GM19240 (cell line): Measurements from ENCODE around the gene SP9.
"Not testable (repeated sequence)": the region's sequence is repeated elsewhere in the genome, so short reads cannot be mapped to it uniquely, and the experiment has no call there.

ENCODE experiments used
- DNase-seq: peaks from one replicate; pipeline ENCODE4 v3.0.0; 2011; ENCODE audit warnings: low spot score; ENCODE audit not compliant: insufficient read length

The SP9 gene

GRCh38 chr2:174344716-174345461, 10.1 kb downstream of the SP9 start:
- DNase-seq, result no peak

- DNase-seq, result no peak
Measured at GRCh38 chr2:174350018-174350417, 15.3 kb downstream of the SP9 start.

GRCh38 chr2:174350593-174351181, 15.9 kb downstream of the SP9 start:
- DNase-seq, result no peak

GRCh38 chr2:174353004-174353403, 18.2 kb downstream of the SP9 start:
- DNase-seq, result no peak

- DNase-seq, result no peak
Measured at GRCh38 chr2:174356347-174356746, 21.6 kb downstream of the SP9 start.

- not testable (repeated sequence) for DNase-seq
Measured at GRCh38 chr2:174359663-174360062, 24.9 kb downstream of the SP9 start.

GRCh38 chr2:174362949-174363348, 28.2 kb downstream of the SP9 start:
- no peak for DNase-seq

- not testable (repeated sequence) for DNase-seq
Measured at GRCh38 chr2:174363492-174364225, 28.9 kb downstream of the SP9 start.

- DNase-seq, result no peak
Measured at GRCh38 chr2:174364628-174365027, 29.9 kb downstream of the SP9 start.

- DNase-seq, result no peak
Measured at GRCh38 chr2:174365571-174365970, 30.8 kb downstream of the SP9 start.

- no peak for DNase-seq
Measured at GRCh38 chr2:174368691-174369090, 33.9 kb downstream of the SP9 start.

GRCh38 chr2:174376967-174377366, 42.2 kb downstream of the SP9 start:
- DNase-seq, result no peak

GRCh38 chr2:174383796-174384195, 49.0 kb downstream of the SP9 start:
- no peak for DNase-seq

GRCh38 chr2:174385201-174385600, 50.4 kb downstream of the SP9 start:
- no peak for DNase-seq
